SU-DHL-6 (cell line): ENCODE data around the gene ANO9.

ENCODE experiments used
- H2AFZ ChIP-seq: fragments of 200-600 bp; sonication (generic); 2 replicates; pipeline ENCODE4 v1.6.1; 2014; ENCODE audit warnings: low read depth, mild to moderate bottlenecking, moderate library complexity, mixed read lengths, antibody characterized with exemption, low read length; ENCODE audit not compliant: severe bottlenecking
- H3F3A ChIP-seq: fragments of 200-600 bp; shearing (Covaris generic); 2 replicates; pipeline ENCODE4 v1.6.0; 2016; ENCODE audit warnings: antibody characterized with exemption, mild to moderate bottlenecking; ENCODE audit not compliant: insufficient read depth
- H3K27ac ChIP-seq: fragments of 200-600 bp; sonication (generic); 2 replicates; pipeline ENCODE4 v1.5.1; 2016; ENCODE audit warnings: low read depth, mild to moderate bottlenecking, low read length, moderate library complexity, mixed read lengths
- H3K27me3 ChIP-seq: fragments of 200-600 bp; sonication (generic), shearing (Covaris generic); 2 replicates; pipeline ENCODE4 v1.6.0; 2014; ENCODE audit warnings: mild to moderate bottlenecking, low read length
- H3K36me3 ChIP-seq: fragments of 200-600 bp; sonication (generic); 2 replicates; pipeline ENCODE4 v1.6.1; 2014; ENCODE audit warnings: mild to moderate bottlenecking, low read length, mixed read lengths
- H3K4me2 ChIP-seq: fragments of 300-600, 200-600 bp; shearing (Covaris generic), sonication (generic); 2 replicates; pipeline ENCODE4 v1.6.0; 2014; ENCODE audit warnings: low read length, low read depth, mild to moderate bottlenecking; ENCODE audit not compliant: poor library complexity, severe bottlenecking
- H3K4me3 ChIP-seq: fragments of 200-600 bp; sonication (generic); 2 replicates; pipeline ENCODE4 v1.5.1; 2014; ENCODE audit warnings: antibody characterized with exemption, low read length, mild to moderate bottlenecking, mixed read lengths; ENCODE audit not compliant: insufficient read depth, poor library complexity, severe bottlenecking
- H3K79me2 ChIP-seq: fragments of 200-600 bp; sonication (generic); 2 replicates; pipeline ENCODE4 v1.6.1; 2014; ENCODE audit warnings: mild to moderate bottlenecking, low read length, moderate library complexity; ENCODE audit not compliant: insufficient read depth
- H3K9ac ChIP-seq: fragments of 200-600 bp; sonication (generic); 2 replicates; pipeline ENCODE4 v1.7.0; 2014; ENCODE audit warnings: mild to moderate bottlenecking, low read length
- H3K9me2 ChIP-seq: fragments of 200-600 bp; sonication (generic); replicated peaks from 2 replicates; pipeline ENCODE4 v1.6.1; 2014; ENCODE audit warnings: low read length; ENCODE audit not compliant: insufficient read depth
- H3K9me3 ChIP-seq: fragments of 200-600 bp; sonication (generic); 2 replicates; pipeline ENCODE4 v1.6.1; 2014; ENCODE audit warnings: low read length, mixed read lengths; ENCODE audit not compliant: insufficient read depth
- H4K20me1 ChIP-seq: fragments of 200-600 bp; sonication (generic); 2 replicates; pipeline ENCODE4 v1.6.1; 2014; ENCODE audit warnings: low read depth, mild to moderate bottlenecking, antibody characterized with exemption, low read length, moderate library complexity, mixed read lengths
- EZH2phosphoT487 ChIP-seq: fragments of 200-600 bp; sonication (generic), shearing (Covaris generic); conservative IDR thresholded peaks from 2 replicates; pipeline ENCODE4 v1.6.1; 2018; ENCODE audit warnings: mild to moderate bottlenecking, antibody characterized with exemption, low read length, moderate library complexity, mixed read lengths
- TF ChIP-seq, protein P1 (sequence below): fragments of 200-600 bp; sonication (generic); IDR thresholded peaks from one replicate; pipeline ENCODE4 v1.5.1; 2017; ENCODE audit warnings: antibody characterized with exemption, mild to moderate bottlenecking, low read length, moderate library complexity; ENCODE audit not compliant: insufficient read depth, poor library complexity, severe bottlenecking

Gene ANO9

GRCh38 chr11:369336-370018 lies 72.3 kb downstream of the ANO9 start, which contains the start of gene B4GALNT4:
Gene B4GALNT4 (plus strand): TSS chr11:369499. CDS start chr11:369804, 305 bp downstream.
- Histone ChIP-seq H3F3A (no peaks in the 10 kb centered on the region), H3K27me3 (no peaks in the 10 kb centered on the region), H3K36me3 (no peaks in the 10 kb centered on the region), H3K9me2 (no peaks in the 10 kb centered on the region), H3K4me2 (no peak within 1 kb of the TSS), H3K9me3 (no peaks in the 10 kb centered on the region), H4K20me1 (no peaks in the 10 kb centered on the region), H2AFZ (no peak within 1 kb of the TSS), H3K79me2 (no peaks in the 10 kb centered on the region), H3K4me3 (no peak within 1 kb of the TSS), H3K9ac (no peak within 1 kb of the TSS), H3K27ac (no peak within 1 kb of the TSS)
- TF ChIP-seq, protein P1, sequence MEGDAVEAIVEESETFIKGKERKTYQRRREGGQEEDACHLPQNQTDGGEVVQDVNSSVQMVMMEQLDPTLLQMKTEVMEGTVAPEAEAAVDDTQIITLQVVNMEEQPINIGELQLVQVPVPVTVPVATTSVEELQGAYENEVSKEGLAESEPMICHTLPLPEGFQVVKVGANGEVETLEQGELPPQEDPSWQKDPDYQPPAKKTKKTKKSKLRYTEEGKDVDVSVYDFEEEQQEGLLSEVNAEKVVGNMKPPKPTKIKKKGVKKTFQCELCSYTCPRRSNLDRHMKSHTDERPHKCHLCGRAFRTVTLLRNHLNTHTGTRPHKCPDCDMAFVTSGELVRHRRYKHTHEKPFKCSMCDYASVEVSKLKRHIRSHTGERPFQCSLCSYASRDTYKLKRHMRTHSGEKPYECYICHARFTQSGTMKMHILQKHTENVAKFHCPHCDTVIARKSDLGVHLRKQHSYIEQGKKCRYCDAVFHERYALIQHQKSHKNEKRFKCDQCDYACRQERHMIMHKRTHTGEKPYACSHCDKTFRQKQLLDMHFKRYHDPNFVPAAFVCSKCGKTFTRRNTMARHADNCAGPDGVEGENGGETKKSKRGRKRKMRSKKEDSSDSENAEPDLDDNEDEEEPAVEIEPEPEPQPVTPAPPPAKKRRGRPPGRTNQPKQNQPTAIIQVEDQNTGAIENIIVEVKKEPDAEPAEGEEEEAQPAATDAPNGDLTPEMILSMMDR = no peak
- no peak for TF ChIP-seq EZH2phosphoT487

- no peaks in the 10 kb centered on the region for H4K20me1 ChIP-seq
- no peak overlapping the region for H3K4me3 ChIP-seq
- no peak overlapping the region for H2AFZ ChIP-seq
- no peaks in the 10 kb centered on the region for H3K27me3 ChIP-seq
- no peak for TF ChIP-seq EZH2phosphoT487
- TF ChIP-seq, protein P1 = no peak
- H3K79me2 ChIP-seq = no peaks in the 10 kb centered on the region
- no peak overlapping the region for H3K4me2 ChIP-seq
- no peak overlapping the region for H3K27ac ChIP-seq
- H3K9me2 ChIP-seq = no peaks in the 10 kb centered on the region
- no peaks in the 10 kb centered on the region for H3K36me3 ChIP-seq
- H3K9ac ChIP-seq = no peak overlapping the region
- H3F3A ChIP-seq = no peaks in the 10 kb centered on the region
- no peaks in the 10 kb centered on the region for H3K9me3 ChIP-seq
Measured at GRCh38 chr11:368414-369335, 73.1 kb downstream of the ANO9 start.

DNA sequence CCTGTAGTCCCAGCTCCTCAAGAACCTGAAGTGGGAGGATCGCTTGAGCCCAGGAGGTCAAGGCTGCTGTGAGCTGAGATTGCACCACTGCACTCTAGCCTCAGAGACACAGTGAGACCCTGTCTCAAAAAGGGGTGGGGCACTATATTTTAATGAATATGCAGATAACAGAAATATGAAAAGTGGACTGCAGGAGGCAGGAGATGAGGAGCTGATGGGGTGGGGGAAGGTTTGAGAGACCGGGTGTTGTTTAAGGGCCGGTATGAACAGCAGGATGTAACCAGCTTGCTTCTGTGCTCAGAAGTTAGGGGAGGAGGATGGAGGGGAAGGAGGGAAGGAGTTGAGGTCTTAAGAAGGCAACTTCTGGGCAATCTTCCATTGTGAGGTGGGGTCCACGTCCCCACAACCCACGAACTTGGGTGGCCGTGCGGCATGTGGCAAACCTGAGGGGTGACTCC lies 73.8 kb downstream of the ANO9 start:
- Histone ChIP-seq H3K9ac (no peak overlapping the region), H3K9me2 (no peaks in the 10 kb centered on the region), H4K20me1 (no peaks in the 10 kb centered on the region), H3K4me3 (no peak overlapping the region), H3F3A (no peaks in the 10 kb centered on the region), H2AFZ (no peak overlapping the region), H3K36me3 (no peaks in the 10 kb centered on the region), H3K27me3 (no peaks in the 10 kb centered on the region), H3K79me2 (no peaks in the 10 kb centered on the region), H3K9me3 (no peaks in the 10 kb centered on the region), H3K27ac (no peak overlapping the region), H3K4me2 (no peak overlapping the region)
- TF ChIP-seq, protein P1 = no peak
- TF ChIP-seq EZH2phosphoT487 = no peak
